GM19023 (cell line): ENCODE data around the gene DHRS2.

Source experiments
- ATAC-seq: cut with Tn5 transposase; IDR thresholded peaks from one replicate; pipeline ENCODE4 v1.9.1; 2021; ENCODE audit warnings: mild to moderate bottlenecking, moderate library complexity; ENCODE audit not compliant: unreplicated experiment

The DHRS2 gene

GRCh38 chr14:23612354-23612732, 23.8 kb upstream of the DHRS2 start:
- ATAC-seq, result no peak

GRCh38 chr14:23612802-23613201, 23.4 kb upstream of the DHRS2 start:
- ATAC-seq, result no peak

- no peak for ATAC-seq
These were observed 22.7 kb upstream of the DHRS2 start for GRCh38 chr14:23613242-23614070.

DNA sequence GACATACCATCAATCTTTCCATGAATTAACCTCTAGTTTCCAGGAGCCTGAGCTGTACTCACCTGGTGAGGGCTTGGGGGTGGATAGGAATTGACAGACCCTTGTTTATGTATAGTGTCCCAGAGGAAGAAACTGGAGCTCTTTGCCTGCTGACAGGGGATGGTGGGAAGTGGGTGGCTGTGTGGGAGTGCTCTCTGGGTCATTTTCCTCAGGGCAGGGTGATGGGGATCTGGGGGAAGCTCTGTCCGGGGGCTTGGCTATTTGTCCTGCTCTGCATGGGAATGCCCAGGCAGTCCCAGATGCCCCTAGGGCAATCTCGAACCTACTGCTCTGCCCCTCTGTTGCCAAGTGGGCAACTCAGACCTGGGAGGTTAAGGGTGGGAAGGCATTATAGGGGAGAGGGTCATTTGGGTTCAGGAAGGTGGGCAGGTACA, 21.8 kb upstream of the DHRS2 start:
- no peak for ATAC-seq

DNA sequence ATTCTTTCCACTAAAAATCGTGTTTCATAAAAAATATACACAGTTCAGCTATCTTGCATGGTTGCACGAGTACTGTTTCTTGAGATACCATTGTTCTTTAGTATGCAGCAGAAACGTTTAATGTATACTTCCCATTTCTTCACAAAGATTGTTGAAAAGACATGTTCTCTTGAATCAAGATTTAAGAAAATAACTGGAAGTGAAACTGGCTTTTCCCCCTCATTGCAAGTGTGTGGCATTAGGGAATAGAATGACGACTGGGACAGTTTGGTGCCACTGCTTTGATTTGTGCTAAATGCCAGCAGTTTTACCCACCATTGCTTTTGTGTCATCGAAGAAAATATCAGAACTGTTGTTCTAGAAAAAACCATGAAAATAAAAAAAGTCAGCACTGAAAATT, 20.3 kb upstream of the DHRS2 start:
- no peak for ATAC-seq

DNA sequence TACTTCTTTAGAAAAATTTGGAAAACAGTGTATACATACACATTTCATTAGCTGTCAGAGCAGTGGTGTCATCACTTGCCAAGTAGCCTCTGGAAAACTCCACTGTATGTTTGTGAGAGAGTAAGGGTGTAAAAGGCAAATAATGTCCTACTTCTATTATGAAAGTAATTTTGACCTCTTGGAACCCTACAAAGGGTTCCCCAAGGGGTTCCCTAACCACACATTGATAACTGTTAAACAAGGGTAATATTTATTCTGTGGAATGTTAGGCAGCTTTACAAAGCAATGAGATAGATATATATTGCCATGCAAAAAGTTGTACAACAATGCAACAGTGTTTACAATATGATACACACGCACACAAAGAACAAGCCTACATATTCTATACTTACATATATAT, 18.6 kb upstream of the DHRS2 start:
- ATAC-seq, result no peak

DNA sequence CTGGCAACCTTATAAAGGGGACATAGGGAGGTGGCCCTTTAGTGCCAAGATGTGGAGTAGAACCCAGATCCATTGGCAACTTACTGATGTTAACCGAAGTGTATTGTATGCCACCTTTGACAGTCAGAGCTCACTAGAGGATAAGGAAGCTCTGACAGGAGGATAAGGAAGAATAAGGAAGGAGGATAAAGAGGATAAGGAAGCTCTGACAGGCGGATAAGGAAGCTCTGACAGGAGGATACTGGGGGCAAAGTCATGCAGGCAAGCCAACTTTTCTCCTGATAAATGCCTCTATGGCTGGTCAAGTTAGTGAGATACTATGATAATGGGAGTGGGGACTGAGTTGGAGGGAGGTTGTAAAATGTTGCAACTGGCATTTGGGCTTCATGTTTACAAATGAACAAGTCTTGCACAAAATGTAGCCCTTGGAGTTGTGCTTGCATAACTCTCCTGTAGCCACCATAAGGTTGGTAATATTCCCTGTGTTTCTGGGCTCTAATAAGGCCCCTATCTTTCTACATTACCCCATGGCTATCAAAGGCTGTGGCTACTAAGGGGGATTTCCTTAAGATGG, 17.7 kb upstream of the DHRS2 start:
- no peak for ATAC-seq

- ATAC-seq, result no peak
These were observed 15.9 kb upstream of the DHRS2 start for GRCh38 chr14:23620177-23620702.

DNA sequence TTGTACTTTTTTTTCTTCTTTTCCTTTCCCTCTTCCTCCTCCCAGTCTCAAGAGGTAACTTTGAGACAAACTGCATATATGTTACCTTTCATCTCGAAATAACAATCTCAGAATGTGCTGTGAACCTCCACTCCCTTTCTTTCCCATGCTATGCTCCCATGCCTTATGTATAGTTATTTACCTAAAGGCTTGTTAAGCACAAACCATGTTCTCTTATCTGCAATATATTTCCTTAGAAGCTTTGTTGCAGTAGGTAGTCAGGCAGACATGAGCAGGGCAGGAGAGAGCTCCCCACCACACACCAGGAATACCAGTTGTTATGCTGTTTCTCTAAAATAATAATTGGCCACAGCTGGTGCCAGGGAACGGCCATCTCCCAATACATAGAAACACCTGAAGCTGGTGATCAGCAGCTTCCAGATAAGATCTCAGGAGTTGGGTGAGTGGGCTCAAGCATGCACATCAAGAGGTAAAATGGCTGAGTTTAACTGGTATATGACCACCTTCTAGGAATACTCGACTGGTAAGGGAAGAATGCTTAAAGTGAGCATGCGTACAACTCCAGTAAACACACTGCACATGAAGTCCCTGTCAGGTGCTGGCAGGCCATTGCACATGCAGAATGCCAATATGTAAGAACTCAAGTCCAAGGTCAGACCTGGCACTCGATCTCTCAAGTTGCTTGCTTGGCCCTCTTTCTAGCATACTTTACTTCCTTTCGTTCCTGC, 14.8 kb upstream of the DHRS2 start:
- ATAC-seq, result no peak

GRCh38 chr14:23621932-23622730, 14.0 kb upstream of the DHRS2 start:
- ATAC-seq, result no peak

DNA sequence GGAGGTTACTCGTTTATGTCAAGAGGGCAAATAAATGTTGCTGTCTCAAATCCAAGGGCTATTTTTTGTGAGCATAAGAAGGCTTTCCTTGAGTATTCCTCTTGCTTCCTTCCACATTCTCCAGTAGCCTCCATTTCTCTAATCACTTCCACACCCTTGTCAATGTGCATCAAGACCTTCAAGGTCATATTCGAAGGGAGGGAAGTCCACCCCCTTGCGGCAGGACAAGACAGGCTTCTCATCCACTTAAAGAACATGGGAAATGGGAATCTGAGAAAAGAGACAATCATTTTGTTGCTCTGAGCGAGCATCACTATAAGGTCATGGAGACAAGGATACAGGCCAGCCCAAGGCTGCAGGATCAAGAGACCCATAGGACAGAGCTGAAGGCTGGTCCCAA, 13.2 kb upstream of the DHRS2 start:
- no peak for ATAC-seq

DNA sequence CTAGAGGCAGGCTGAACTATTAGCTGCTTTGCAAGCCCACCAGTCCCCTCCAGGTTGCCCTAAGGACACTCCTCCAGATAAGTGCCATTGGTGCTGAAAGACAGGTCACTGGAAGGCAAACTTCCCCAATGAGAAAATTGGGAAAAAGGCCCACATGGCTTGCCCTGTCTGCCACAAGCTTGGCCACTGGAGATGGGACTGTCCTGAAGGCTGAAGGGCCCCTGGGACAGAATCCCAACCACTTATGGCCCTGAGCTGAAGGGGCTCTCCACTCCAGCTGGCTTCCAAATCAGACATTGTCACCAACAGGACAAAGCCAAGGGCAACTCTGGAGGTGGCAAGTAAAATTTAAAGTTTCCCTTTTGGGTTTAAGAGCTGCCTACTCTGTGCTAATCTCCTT, 12.2 kb upstream of the DHRS2 start:
- ATAC-seq, result no peak

DNA sequence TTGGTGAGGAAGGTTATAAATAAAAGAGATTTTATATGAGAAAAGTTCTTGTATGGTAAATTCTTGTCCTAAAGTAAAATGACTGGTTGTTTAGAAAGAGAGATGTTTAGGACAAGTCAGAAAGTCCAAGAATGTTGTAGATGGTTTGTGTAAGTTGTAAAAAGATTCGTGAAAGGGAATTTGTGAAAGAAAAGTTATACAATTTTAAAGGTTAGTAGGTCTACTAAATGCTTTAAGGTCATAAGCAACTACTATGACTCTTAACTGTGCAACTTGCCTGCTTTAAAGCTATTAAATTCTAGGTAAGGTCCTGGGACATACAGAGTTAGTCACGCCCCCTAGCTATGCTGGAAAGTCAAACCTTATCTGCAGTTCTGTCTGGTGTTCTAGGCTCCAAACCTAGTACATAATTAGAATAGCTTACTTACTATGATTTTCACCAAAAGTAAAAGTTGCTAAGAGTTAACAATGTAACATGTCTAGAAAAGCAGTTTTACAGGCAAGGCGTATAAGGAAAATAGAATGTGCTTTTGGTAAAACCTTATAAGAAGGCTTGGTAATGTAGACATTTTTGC, 11.2 kb upstream of the DHRS2 start:
- no peak for ATAC-seq

DNA sequence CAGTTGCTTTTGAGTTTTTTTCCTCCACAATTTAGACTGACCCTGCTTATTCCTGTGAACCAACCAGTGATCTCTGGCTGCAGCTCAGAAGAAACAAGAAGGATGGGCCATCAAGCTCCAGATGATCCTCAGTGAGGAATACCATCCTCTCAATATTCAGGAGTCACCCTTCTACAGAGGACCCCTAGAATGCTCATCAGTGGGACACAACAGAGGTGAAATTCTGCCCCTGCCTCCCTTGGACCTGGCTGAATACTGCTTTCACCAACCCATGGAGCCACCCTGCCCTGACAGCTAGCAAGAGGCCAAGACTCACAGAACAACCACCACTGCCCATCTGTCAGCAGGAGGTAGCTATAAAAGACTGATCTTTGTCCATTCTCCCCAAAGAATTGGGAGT, 9.2 kb upstream of the DHRS2 start:
- no peak for ATAC-seq

- ATAC-seq, result no peak
These were observed 8.2 kb upstream of the DHRS2 start for GRCh38 chr14:23627961-23628360.

GRCh38 chr14:23629204-23629603, 7.0 kb upstream of the DHRS2 start:
- no peak for ATAC-seq

DNA sequence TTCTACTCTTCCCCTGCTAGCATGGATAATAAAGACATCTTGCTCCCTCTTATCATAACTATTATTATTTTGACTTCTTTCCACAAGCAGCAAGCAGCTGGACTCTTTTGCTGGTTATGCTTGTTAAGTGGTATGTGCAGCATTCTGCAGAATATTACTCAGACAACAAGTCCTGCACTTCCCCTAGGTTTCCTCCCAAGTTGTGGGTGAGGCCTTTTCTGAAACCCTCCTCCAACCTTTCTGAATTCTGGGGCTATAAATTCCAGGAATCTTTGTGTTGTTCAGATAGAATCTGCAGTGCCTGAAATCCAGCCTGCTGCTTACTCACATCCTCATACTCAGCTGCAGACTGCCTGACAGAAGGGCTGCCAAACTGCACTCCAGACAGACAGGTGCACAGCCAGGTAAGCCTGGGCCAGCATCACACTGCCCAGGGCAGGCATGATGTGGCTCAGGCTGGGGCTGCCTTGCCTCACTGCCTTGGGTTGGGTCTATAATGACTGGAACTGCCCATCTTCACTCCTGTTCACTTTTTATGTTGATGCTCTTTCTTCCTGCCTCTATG, 6.2 kb upstream of the DHRS2 start:
- ATAC-seq, result no peak

GRCh38 chr14:23630687-23631086, 5.5 kb upstream of the DHRS2 start:
- no peak for ATAC-seq

DNA sequence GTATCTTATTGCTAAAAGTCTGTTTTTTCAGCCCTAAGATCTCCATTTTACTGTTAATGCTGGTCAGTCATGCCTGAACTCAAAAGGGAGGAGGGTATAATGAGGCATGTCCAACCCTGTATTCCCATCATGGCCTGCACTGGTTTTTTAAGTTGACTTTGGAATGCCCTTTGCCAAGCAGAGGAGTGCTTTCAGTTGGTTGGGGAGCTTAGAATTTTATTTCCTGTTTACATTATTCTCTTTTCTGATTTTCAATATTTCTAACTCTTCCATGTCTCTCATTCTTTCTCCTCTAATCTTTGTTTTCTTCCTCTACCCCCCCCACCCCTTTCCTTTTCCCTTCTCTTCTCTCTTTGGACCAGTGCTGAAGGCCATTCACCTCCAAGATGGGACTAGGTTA, 4.9 kb upstream of the DHRS2 start:
- ATAC-seq, result no peak

GRCh38 chr14:23631702-23632460, 4.3 kb upstream of the DHRS2 start:
- ATAC-seq, result peak; percentile 82
